Mesenchymal stem cell (in vitro differentiated cells and primary cell): Measurements from ENCODE around the gene MSTN.

Source experiments
- DNase-seq: peaks from one replicate; pipeline ENCODE4 v3.0.0-alpha.2; 2013
- H2AFZ ChIP-seq: one replicate; pipeline ENCODE4 v1.6.1; 2013; ENCODE audit warnings: low read depth, mild to moderate bottlenecking, control low read depth, inconsistent platforms, low read length, moderate library complexity
- H2AK5ac ChIP-seq: 2 replicates; pipeline ENCODE4 v1.6.1; 2013; ENCODE audit warnings: low read length, moderate library complexity, mild to moderate bottlenecking, inconsistent platforms; ENCODE audit not compliant: severe bottlenecking
- H2BK120ac ChIP-seq: one replicate; pipeline ENCODE4 v1.6.1; 2013; ENCODE audit warnings: low read depth, mild to moderate bottlenecking, inconsistent platforms, low read length, moderate library complexity
- H2BK12ac ChIP-seq, 2 experiments: one replicate each; pipeline ENCODE4 v1.6.1; 2013; ENCODE audit warnings: inconsistent platforms in 2 of 2, low read length in 2 of 2, mild to moderate bottlenecking in 2 of 2, moderate library complexity in 2 of 2, control low read depth in 1 of 2
- H2BK15ac ChIP-seq: one replicate; pipeline ENCODE4 v1.6.1; 2013; ENCODE audit warnings: mild to moderate bottlenecking, low read depth, inconsistent platforms; ENCODE audit not compliant: poor library complexity, severe bottlenecking
- H2BK5ac ChIP-seq: 2 replicates; pipeline ENCODE4 v1.6.1; 2013; ENCODE audit warnings: low read depth, mild to moderate bottlenecking, low read length, control low read depth, inconsistent platforms; ENCODE audit not compliant: poor library complexity, severe bottlenecking
- H3K14ac ChIP-seq, 2 experiments: one replicate each; pipeline ENCODE4 v1.6.1; 2013; ENCODE audit warnings: inconsistent platforms in 2 of 2, low read length in 2 of 2, control low read depth in 1 of 2, mild to moderate bottlenecking in 1 of 2, moderate library complexity in 1 of 2
- H3K18ac ChIP-seq, 2 experiments: one replicate each; pipeline ENCODE4 v1.6.1; 2013; ENCODE audit warnings: inconsistent platforms in 2 of 2, low read length in 2 of 2, control low read depth in 1 of 2, low read depth in 1 of 2, mild to moderate bottlenecking in 1 of 2
- H3K23ac ChIP-seq, 2 experiments: one replicate each; pipeline ENCODE4 v1.6.1; 2013; ENCODE audit warnings: inconsistent platforms in 2 of 2, low read length in 2 of 2, mild to moderate bottlenecking in 2 of 2, moderate library complexity in 2 of 2, control low read depth in 1 of 2
- H3K27ac ChIP-seq: 2 replicates; pipeline ENCODE4 v1.5.1; 2013; ENCODE audit warnings: mild to moderate bottlenecking, moderate library complexity, low read length, control low read depth, inconsistent platforms; ENCODE audit not compliant: poor library complexity, severe bottlenecking
- H3K27me3 ChIP-seq, 2 experiments: 2 replicates each; pipeline versions ENCODE4 v1.6.1 to v1.7.0; 2013; ENCODE audit warnings: low read length in 2 of 2, mild to moderate bottlenecking in 2 of 2, moderate library complexity in 2 of 2, control low read depth in 1 of 2, inconsistent platforms in 1 of 2; ENCODE audit not compliant: control insufficient read depth in 1 of 2, insufficient read depth in 1 of 2
- H3K36me3 ChIP-seq, 2 experiments: 2 replicates each; pipeline versions ENCODE4 v1.6.1 to v1.7.0; 2013; ENCODE audit warnings: low read length in 2 of 2, control low read depth in 1 of 2, inconsistent platforms in 1 of 2, low read depth in 1 of 2, mild to moderate bottlenecking in 1 of 2; ENCODE audit not compliant: insufficient read depth in 2 of 2, control insufficient read depth in 1 of 2
- H3K4ac ChIP-seq, 2 experiments: one replicate each; pipeline ENCODE4 v1.6.1; 2013; ENCODE audit warnings: inconsistent platforms in 2 of 2, low read length in 2 of 2, mild to moderate bottlenecking in 2 of 2, moderate library complexity in 2 of 2, control low read depth in 1 of 2, low read depth in 1 of 2
- H3K4me1 ChIP-seq: 2 replicates; pipeline ENCODE4 v1.6.1; 2013; ENCODE audit warnings: low read depth, low read length, control low read depth; ENCODE audit not compliant: control insufficient read depth, insufficient read depth
- H3K4me2 ChIP-seq: 2 replicates; pipeline ENCODE4 v1.6.1; 2013; ENCODE audit warnings: low read length, mild to moderate bottlenecking, inconsistent platforms; ENCODE audit not compliant: poor library complexity, severe bottlenecking
- H3K4me3 ChIP-seq, 2 experiments: 2 replicates each; pipeline versions ENCODE4 v1.5.1 to v1.7.0; 2013; ENCODE audit warnings: low read length in 2 of 2, mild to moderate bottlenecking in 2 of 2, control low read depth in 1 of 2, low read depth in 1 of 2; ENCODE audit not compliant: insufficient read depth in 1 of 2
- H3K79me1 ChIP-seq: replicated peaks from 2 replicates; pipeline ENCODE4 v1.6.1; 2013; ENCODE audit warnings: mild to moderate bottlenecking, control low read depth, low read length, inconsistent platforms; ENCODE audit not compliant: poor library complexity, severe bottlenecking
- H3K9ac ChIP-seq: 2 replicates; pipeline ENCODE4 v1.7.0; 2013; ENCODE audit warnings: mild to moderate bottlenecking, low read length, moderate library complexity
- H3K9me3 ChIP-seq: 2 replicates; pipeline ENCODE4 v1.7.0; 2013; ENCODE audit warnings: mild to moderate bottlenecking, low read length; ENCODE audit not compliant: control insufficient read depth
- H4K8ac ChIP-seq: one replicate; pipeline ENCODE4 v1.6.1; 2013; ENCODE audit warnings: inconsistent platforms, mild to moderate bottlenecking, low read length, moderate library complexity
- H4K91ac ChIP-seq: one replicate; pipeline ENCODE4 v1.6.1; 2013; ENCODE audit warnings: mild to moderate bottlenecking, low read length, inconsistent platforms
- WGBS: methylation state at CpG from one replicate; pipeline ENCODE4 v1.1.7; 2013; ENCODE audit warnings: mixed read lengths; 5-methylcytosine and 5-hydroxymethylcytosine counted together

Gene MSTN

DNA sequence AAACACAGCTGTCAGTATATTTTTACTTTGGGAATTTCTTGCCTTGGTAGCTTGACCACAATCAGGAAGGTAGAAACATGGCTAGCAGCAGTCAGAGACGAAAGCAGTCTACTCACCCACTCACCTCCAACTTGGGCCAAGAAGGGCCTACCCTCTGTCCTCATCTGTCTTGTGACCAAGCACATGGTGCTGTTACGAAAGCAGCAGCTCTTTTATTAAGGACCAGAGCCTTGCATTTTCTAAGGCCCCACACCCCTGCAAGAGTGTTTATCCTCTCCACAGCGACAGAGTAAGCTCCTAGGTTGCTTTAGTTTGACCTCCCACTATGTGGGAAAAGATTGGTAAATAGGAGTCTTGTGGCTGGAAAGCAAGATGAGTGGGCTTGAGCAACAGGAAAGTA lies 31.3 kb upstream of the MSTN start:
- Histone ChIP-seq H2BK5ac (no peak overlapping the region), H3K36me3 (no peaks in the 10 kb centered on the region), H2AFZ (no peak overlapping the region), H3K14ac (no peak overlapping the region), H3K18ac (peak overlapping the region in 1 of 2 experiments; percentile 14), H2BK120ac (no peak overlapping the region), H3K4me2 (no peak overlapping the region), H3K4me3 (no peak overlapping the region), H3K79me1 (no peaks in the 10 kb centered on the region), H2BK12ac (no peak overlapping the region), H2BK15ac (no peak overlapping the region), H3K9me3 (peaks cover 6% of the 10 kb centered on the region), H3K27ac (no peak overlapping the region), H4K8ac (peak overlapping the region; percentile 83), H3K27me3 (no peaks in the 10 kb centered on the region), H4K91ac (no peak overlapping the region), H3K4me1 (no peaks in the 10 kb centered on the region), H2AK5ac (no peak overlapping the region), H3K4ac (peak overlapping the region in 1 of 2 experiments; percentile 70), H3K9ac (peak overlapping the region; percentile 58), H3K23ac (no peak overlapping the region)
- WGBS = 78% methylated on average over 2 of the region's 3 CpGs
- DNase-seq = peak; percentile 54

DNA sequence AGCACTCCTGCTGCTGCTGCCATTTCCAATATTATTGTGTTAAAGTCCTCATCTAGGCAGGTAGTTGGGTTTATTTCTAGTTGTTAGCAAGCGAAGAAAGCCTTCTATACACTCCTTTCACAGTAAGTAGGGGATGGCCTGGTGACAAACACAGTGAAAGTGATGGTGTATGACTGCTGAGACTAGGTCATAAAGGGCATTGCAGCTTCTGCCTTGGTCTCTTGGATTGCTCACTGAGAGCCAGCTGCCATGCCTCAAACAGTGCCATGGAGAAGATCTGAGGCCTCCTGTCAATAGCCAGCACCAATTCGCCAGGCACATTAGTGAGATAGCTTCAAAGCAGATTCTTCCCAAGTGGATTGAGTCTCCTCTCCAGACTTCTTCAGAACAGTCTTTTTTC lies 27.6 kb upstream of the MSTN start:
- H2BK120ac ChIP-seq = no peak overlapping the region
- no peak overlapping the region for H3K27ac ChIP-seq
- H2AFZ ChIP-seq = no peak overlapping the region
- no peaks in the 10 kb centered on the region for H3K4me1 ChIP-seq
- H4K91ac ChIP-seq = no peak overlapping the region
- H3K14ac ChIP-seq = no peak overlapping the region
- no peak overlapping the region for H3K4ac ChIP-seq
- no peak overlapping the region for H2AK5ac ChIP-seq
- no peak overlapping the region for H2BK12ac ChIP-seq
- no peak overlapping the region for H3K23ac ChIP-seq
- DNase-seq = no peak
- 100% methylated on average over 2 of the region's 2 CpGs for WGBS
- no peak overlapping the region for H4K8ac ChIP-seq
- no peak overlapping the region for H3K18ac ChIP-seq
- no peak overlapping the region for H2BK15ac ChIP-seq
- no peaks in the 10 kb centered on the region for H3K27me3 ChIP-seq
- H3K79me1 ChIP-seq = no peaks in the 10 kb centered on the region
- no peak overlapping the region for H3K4me2 ChIP-seq
- H2BK5ac ChIP-seq = no peak overlapping the region
- no peaks in the 10 kb centered on the region for H3K36me3 ChIP-seq
- no peak overlapping the region for H3K4me3 ChIP-seq
- no peak overlapping the region for H3K9ac ChIP-seq
- no peaks in the 10 kb centered on the region for H3K9me3 ChIP-seq

DNA sequence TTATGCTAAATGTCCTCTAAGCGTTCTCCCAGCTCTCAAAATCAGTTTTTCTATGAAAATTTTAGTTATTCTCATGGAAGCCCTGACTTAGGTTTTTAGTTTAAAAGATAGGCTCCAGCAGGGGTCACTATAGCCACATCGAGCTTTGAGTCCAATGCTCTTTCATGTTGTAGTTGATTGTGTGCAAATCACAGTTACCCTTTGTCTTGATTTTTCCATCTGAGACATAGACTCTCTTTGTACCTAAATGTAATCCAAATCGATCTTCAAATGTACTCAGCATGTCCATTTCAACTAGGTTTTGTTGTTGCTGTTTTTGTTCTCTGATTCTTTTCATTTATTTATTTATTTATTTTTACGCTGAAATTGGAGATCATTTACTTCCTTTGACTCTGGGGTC lies 26.4 kb upstream of the MSTN start:
- Histone ChIP-seq H2BK5ac (no peak overlapping the region), H3K4me2 (no peak overlapping the region), H4K8ac (no peak overlapping the region), H3K18ac (no peak overlapping the region), H3K4ac (no peak overlapping the region), H2BK120ac (no peak overlapping the region), H3K27ac (no peak overlapping the region), H2BK12ac (no peak overlapping the region), H3K14ac (no peak overlapping the region), H2BK15ac (no peak overlapping the region), H3K9me3 (no peaks in the 10 kb centered on the region), H3K4me3 (no peak overlapping the region), H3K79me1 (no peaks in the 10 kb centered on the region), H3K23ac (no peak overlapping the region), H3K4me1 (no peaks in the 10 kb centered on the region), H2AFZ (no peak overlapping the region), H3K27me3 (no peaks in the 10 kb centered on the region), H3K9ac (no peak overlapping the region), H3K36me3 (no peaks in the 10 kb centered on the region), H4K91ac (no peak overlapping the region), H2AK5ac (no peak overlapping the region)
- no CpG with 5 or more reads among the region's 4 CpGs for WGBS
- DNase-seq = peak; percentile 76

DNA sequence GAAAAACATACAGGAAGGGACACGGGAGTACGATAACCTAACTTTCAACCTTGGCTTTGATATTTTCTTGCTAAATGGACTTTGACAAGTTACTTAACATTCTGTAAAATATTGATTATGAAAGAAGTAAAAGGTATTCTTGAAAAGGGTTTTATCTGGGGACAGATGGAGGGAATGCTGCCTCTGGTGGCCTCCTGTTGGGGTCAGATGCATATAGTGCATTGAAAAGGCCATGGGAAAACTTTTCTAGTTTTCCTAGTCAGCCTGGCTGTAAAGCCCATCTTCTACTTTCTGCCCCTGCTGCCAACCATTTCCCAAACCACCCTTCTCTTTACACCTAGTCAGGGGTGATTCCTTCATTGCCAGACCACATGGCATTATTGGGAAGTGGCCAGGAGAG lies 22.2 kb upstream of the MSTN start:
- H3K9me3 ChIP-seq = no peaks in the 10 kb centered on the region
- no peak overlapping the region for H3K14ac ChIP-seq
- H3K23ac ChIP-seq = no peak overlapping the region
- DNase-seq = no peak
- H4K91ac ChIP-seq = no peak overlapping the region
- H2BK15ac ChIP-seq = no peak overlapping the region
- H2BK12ac ChIP-seq = no peak overlapping the region
- no peak overlapping the region for H3K4ac ChIP-seq
- no peak overlapping the region for H2AFZ ChIP-seq
- H3K27me3 ChIP-seq = no peaks in the 10 kb centered on the region
- H2AK5ac ChIP-seq = no peak overlapping the region
- H3K36me3 ChIP-seq = no peaks in the 10 kb centered on the region
- no CpG with 5 or more reads among the region's 2 CpGs for WGBS
- H3K9ac ChIP-seq = no peak overlapping the region
- H3K79me1 ChIP-seq = no peaks in the 10 kb centered on the region
- no peak overlapping the region for H3K4me3 ChIP-seq
- no peak overlapping the region for H2BK120ac ChIP-seq
- H3K4me2 ChIP-seq = no peak overlapping the region
- no peaks in the 10 kb centered on the region for H3K4me1 ChIP-seq
- no peak overlapping the region for H2BK5ac ChIP-seq
- no peak overlapping the region for H3K27ac ChIP-seq
- no peak overlapping the region for H4K8ac ChIP-seq
- no peak overlapping the region for H3K18ac ChIP-seq
